ENCODE results near the gene GAN. TPM values are rescaled to one million over a fixed set of nuclear protein-coding genes. Genes with fewer than 3 reads are reported as not detected.

Gene GAN
- total and polyA plus RNA-seq, 2 donors (not counting 1 experiment from before 2014, with no cell fraction given), result 0.79 to 6.9 TPM

DNA sequence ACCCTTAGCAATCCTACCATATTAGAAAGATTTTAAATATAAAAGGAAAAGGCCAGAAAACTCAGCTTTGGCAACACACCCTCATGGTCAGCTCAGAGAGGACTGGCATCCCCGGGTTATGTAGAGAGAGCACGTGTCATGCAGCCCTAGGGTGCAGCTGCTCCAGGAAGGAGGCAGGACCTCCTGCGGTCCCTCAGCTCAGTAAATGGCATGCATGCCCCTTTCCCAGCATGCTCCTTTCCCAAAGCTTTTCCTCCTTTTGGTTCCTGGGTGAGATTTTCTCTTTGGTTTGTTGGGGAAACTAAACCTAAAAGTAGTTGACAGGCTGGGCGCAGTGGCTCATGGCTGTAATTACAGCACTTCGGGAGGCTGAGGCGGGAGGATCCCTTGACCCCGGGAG, 3.9 kb downstream of the GAN start:
- Histone ChIP-seq H3K9me3 (ENCODE audit: control extremely low read depth in 1 of 3, control insufficient read depth in 2 of 3, insufficient read depth in 1 of 3, low read length in 2 of 3) (no peaks in the 10 kb centered on the region), H3K4me1 (ENCODE audit: control insufficient read depth in 2 of 2, insufficient read depth in 2 of 2, low read length in 2 of 2) (peaks cover 11 to 14% of the 10 kb centered on the region in 2 donors), H3K27ac (ENCODE audit: low read length in 2 of 2) (no peak overlapping the region), H2AFZ (ENCODE audit: insufficient read depth, low read depth, low read length, poor library complexity, severe bottlenecking) (no peak overlapping the region), H3K9ac (ENCODE audit: low read length) (no peak overlapping the region), H3K4me3 (ENCODE audit: control extremely low read depth in 1 of 5, extremely low read depth in 1 of 5, insufficient read depth in 1 of 5, low read depth in 2 of 5, low read length in 4 of 5) (no peak overlapping the region), H3K4me2 (replicated peaks; ENCODE audit: low read depth, low read length, poor library complexity, severe bottlenecking) (no peak overlapping the region), H3K79me2 (ENCODE audit: control insufficient read depth, insufficient read depth, low read length) (peaks cover 82% of the 10 kb centered on the region), H4K20me1 (ENCODE audit: control insufficient read depth, insufficient read depth, low read length, poor library complexity, severe bottlenecking) (peaks cover 8% of the 10 kb centered on the region), H3K36me3 (replicated peaks in 1 of 2; ENCODE audit: control extremely low read depth in 1 of 2, control insufficient read depth in 1 of 2, extremely low read depth in 1 of 2, insufficient read depth in 2 of 2, low read length in 1 of 2) (no peaks in the 10 kb centered on the region), H3K27me3 (replicated peaks in 1 of 4; ENCODE audit: control extremely low read depth in 1 of 4, control insufficient read depth in 3 of 4, insufficient read depth in 4 of 4, low read length in 3 of 4) (no peaks in the 10 kb centered on the region)
- Mint-ChIP-seq H3K27me3 (no peaks in the 10 kb centered on the region), H3K4me3 (no peak overlapping the region), H3K9me3 (ENCODE audit: insufficient read depth) (no peaks in the 10 kb centered on the region), H3K27ac (no peak overlapping the region), H3K4me1 (peaks cover 17% of the 10 kb centered on the region)
- ATAC-seq (ENCODE audit: low read depth), result no peak
- ChIA-PET CTCF (no interaction called here), POLR2A (no interaction called here)
- intact Hi-C loops (cut with micrococcal nuclease), result loop anchor here (10.0 kb wide), 2 partner anchors 186 to 284 kb away; partner anchors contain the start of gene ATMIN
- 98% methylated on average over 4 of the region's 7 CpGs for WGBS (ENCODE audit: insufficient coverage)
- TF ChIP-seq, protein P1, sequence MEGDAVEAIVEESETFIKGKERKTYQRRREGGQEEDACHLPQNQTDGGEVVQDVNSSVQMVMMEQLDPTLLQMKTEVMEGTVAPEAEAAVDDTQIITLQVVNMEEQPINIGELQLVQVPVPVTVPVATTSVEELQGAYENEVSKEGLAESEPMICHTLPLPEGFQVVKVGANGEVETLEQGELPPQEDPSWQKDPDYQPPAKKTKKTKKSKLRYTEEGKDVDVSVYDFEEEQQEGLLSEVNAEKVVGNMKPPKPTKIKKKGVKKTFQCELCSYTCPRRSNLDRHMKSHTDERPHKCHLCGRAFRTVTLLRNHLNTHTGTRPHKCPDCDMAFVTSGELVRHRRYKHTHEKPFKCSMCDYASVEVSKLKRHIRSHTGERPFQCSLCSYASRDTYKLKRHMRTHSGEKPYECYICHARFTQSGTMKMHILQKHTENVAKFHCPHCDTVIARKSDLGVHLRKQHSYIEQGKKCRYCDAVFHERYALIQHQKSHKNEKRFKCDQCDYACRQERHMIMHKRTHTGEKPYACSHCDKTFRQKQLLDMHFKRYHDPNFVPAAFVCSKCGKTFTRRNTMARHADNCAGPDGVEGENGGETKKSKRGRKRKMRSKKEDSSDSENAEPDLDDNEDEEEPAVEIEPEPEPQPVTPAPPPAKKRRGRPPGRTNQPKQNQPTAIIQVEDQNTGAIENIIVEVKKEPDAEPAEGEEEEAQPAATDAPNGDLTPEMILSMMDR (IDR thresholded peaks at IDR 0.05), result no peak
- TF ChIP-seq EZH2 (IDR thresholded peaks at IDR 0.05; ENCODE audit: borderline replicate concordance, insufficient read depth, low read depth, low read length, poor library complexity, severe bottlenecking), result no peak
- DNase-seq, result no peak

- POLR2A ChIA-PET, result no interaction called here
- 63% methylated on average over 3 of the region's 6 CpGs for WGBS (ENCODE audit: insufficient coverage)
Observed at GRCh38 chr16:81319221-81319912, 4.6 kb downstream of the GAN start.

More at GRCh38 chr16:81319221-81319912, 4.6 kb downstream of the GAN start:
- Histone ChIP-seq H3K36me3 (replicated peaks in 1 of 2; ENCODE audit: control extremely low read depth in 1 of 2, control insufficient read depth in 1 of 2, extremely low read depth in 1 of 2, insufficient read depth in 2 of 2, low read length in 1 of 2) (no peaks in the 10 kb centered on the region), H4K20me1 (ENCODE audit: control insufficient read depth, insufficient read depth, low read length, poor library complexity, severe bottlenecking) (peaks cover 13% of the 10 kb centered on the region), H3K4me2 (replicated peaks; ENCODE audit: low read depth, low read length, poor library complexity, severe bottlenecking) (no peak overlapping the region), H3K9me3 (ENCODE audit: control extremely low read depth in 1 of 3, control insufficient read depth in 2 of 3, insufficient read depth in 1 of 3, low read length in 2 of 3) (no peaks in the 10 kb centered on the region), H3K79me2 (ENCODE audit: control insufficient read depth, insufficient read depth, low read length) (peaks cover 80% of the 10 kb centered on the region), H3K27me3 (replicated peaks in 1 of 4; ENCODE audit: control extremely low read depth in 1 of 4, control insufficient read depth in 3 of 4, insufficient read depth in 4 of 4, low read length in 3 of 4) (no peaks in the 10 kb centered on the region), H3K9ac (ENCODE audit: low read length) (no peak overlapping the region), H3K4me1 (ENCODE audit: control insufficient read depth in 2 of 2, insufficient read depth in 2 of 2, low read length in 2 of 2) (peaks cover 4 to 7% of the 10 kb centered on the region in 2 donors), H3K27ac (ENCODE audit: low read length in 2 of 2) (no peak overlapping the region), H2AFZ (ENCODE audit: insufficient read depth, low read depth, low read length, poor library complexity, severe bottlenecking) (no peak overlapping the region), H3K4me3 (ENCODE audit: control extremely low read depth in 1 of 5, extremely low read depth in 1 of 5, insufficient read depth in 1 of 5, low read depth in 2 of 5, low read length in 4 of 5) (no peak overlapping the region)
- no peak for DNase-seq
- CTCF ChIA-PET, result interaction anchor here (0.7 kb wide), 2 partner anchors 58 to 396 kb away, joined by 3 to 4 read pairs; no protein-coding TSS in a partner anchor
- Mint-ChIP-seq H3K4me1 (peaks cover 10% of the 10 kb centered on the region), H3K9me3 (ENCODE audit: insufficient read depth) (no peaks in the 10 kb centered on the region), H3K27ac (no peak overlapping the region), H3K4me3 (no peak overlapping the region), H3K27me3 (no peaks in the 10 kb centered on the region)
- no peak for ATAC-seq (ENCODE audit: low read depth)
- no peak for TF ChIP-seq EZH2 (IDR thresholded peaks at IDR 0.05; ENCODE audit: borderline replicate concordance, insufficient read depth, low read depth, low read length, poor library complexity, severe bottlenecking)
- TF ChIP-seq, protein P1 (IDR thresholded peaks at IDR 0.05), result no peak
- intact Hi-C loops (cut with micrococcal nuclease), result loop anchor here (10.0 kb wide), 2 partner anchors 185 to 285 kb away; partner anchors contain the start of gene ATMIN
